ENCODE data around the gene ZMIZ1.

ZMIZ1 gene

GRCh38 chr10:79238606-79239005 is 169.8 kb downstream of the ZMIZ1 start:
- no peak for DNase-seq

- peak; percentile 39 for DNase-seq
These were observed 170.6 kb downstream of the ZMIZ1 start for GRCh38 chr10:79239275-79239779.

GRCh38 chr10:79239924-79240581 is 171.3 kb downstream of the ZMIZ1 start:
- no peak for DNase-seq

- DNase-seq: no peak
These were observed 172.8 kb downstream of the ZMIZ1 start for GRCh38 chr10:79241629-79241989.

- DNase-seq: peak; percentile 76
These were observed 173.3 kb downstream of the ZMIZ1 start for GRCh38 chr10:79241990-79242619.

- peak; percentile 74 for DNase-seq
These were observed 173.9 kb downstream of the ZMIZ1 start for GRCh38 chr10:79242620-79243152.

GRCh38 chr10:79243181-79244067 is 174.7 kb downstream of the ZMIZ1 start:
- DNase-seq: peak; percentile 72

GRCh38 chr10:79244068-79244442 is 175.3 kb downstream of the ZMIZ1 start:
- DNase-seq: no peak

- no peak for DNase-seq
These were observed 176.2 kb downstream of the ZMIZ1 start for GRCh38 chr10:79244841-79245504.

GRCh38 chr10:79245539-79246208 is 176.9 kb downstream of the ZMIZ1 start:
- no peak for DNase-seq

GRCh38 chr10:79246209-79246581 is 177.4 kb downstream of the ZMIZ1 start:
- no peak for DNase-seq

GRCh38 chr10:79246606-79247275 is 178.0 kb downstream of the ZMIZ1 start:
- DNase-seq: no peak

- DNase-seq: peak; percentile 35
These were observed 178.8 kb downstream of the ZMIZ1 start for GRCh38 chr10:79247373-79248137.

- no peak for DNase-seq
These were observed 179.8 kb downstream of the ZMIZ1 start for GRCh38 chr10:79248341-79249185.

GRCh38 chr10:79249186-79250121 is 180.7 kb downstream of the ZMIZ1 start:
- DNase-seq: no peak

GRCh38 chr10:79250259-79250658 is 181.5 kb downstream of the ZMIZ1 start:
- DNase-seq: no peak

GRCh38 chr10:79252450-79252849 is 183.7 kb downstream of the ZMIZ1 start:
- no peak for DNase-seq

GRCh38 chr10:79252971-79253370 is 184.2 kb downstream of the ZMIZ1 start:
- no peak for DNase-seq

GRCh38 chr10:79253704-79254103 is 184.9 kb downstream of the ZMIZ1 start:
- DNase-seq: no peak
